HCT116 (cell line): ENCODE results near the gene SSC4D. TPM values are rescaled to one million over a fixed set of nuclear protein-coding genes. Genes with fewer than 3 reads are reported as not detected.

Experiments used
- ATAC-seq: fragments of 200-7000 bp; cut with Tn5 transposase; 2 replicates; pipeline ENCODE4 v1.9.1; 2020; ENCODE audit warnings: mild to moderate bottlenecking, moderate library complexity
- BruUV-seq: library from RNA; stranded (reverse); fragments of 400-500 nt; replicated peaks from 2 replicates; lab custom pipeline; 2021; lab: Mats Ljungman, UMichigan
- CTCF ChIA-PET: fragments of 300-600 bp; sonication (Branson Sonifier 250); formaldehyde crosslinking; loops from one replicate; lab custom pipeline; 2021; ENCODE audit warnings: antibody characterized with exemption; lab: Charles Lee
- POLR2A ChIA-PET: fragments of 300-600, 350-600 bp; sonication (Branson Sonifier 250); formaldehyde crosslinking; loops from one replicate; lab custom pipeline; 2021; ENCODE audit warnings: antibody characterized with exemption; lab: Charles Lee
- RAD21 ChIA-PET, 2 experiments: fragments of 300-600 bp; sonication (Branson Sonifier 250); formaldehyde crosslinking; loops; one replicate each; lab custom pipeline; 2023; ENCODE audit warnings: low total read pairs in 2 of 2; ENCODE audit not compliant: uncharacterized antibody in 2 of 2, unreplicated experiment in 2 of 2, low non-redundant PET in 1 of 2; lab: Charles Lee
- DNase-seq: peaks from one replicate; pipeline ENCODE4 v3.0.0-alpha.2; 2010; ENCODE audit warnings: low read depth, low spot score
- H2AFZ ChIP-seq: fragments of 200-600 bp; shearing (Covaris generic), sonication (generic); 2 replicates; pipeline ENCODE4 v1.6.1; 2017; ENCODE audit warnings: low read depth, mixed run types, mixed read lengths, antibody characterized with exemption, low read length; ENCODE audit not compliant: poor library complexity, severe bottlenecking
- H3K27ac ChIP-seq: 2 replicates; pipeline ENCODE4 v1.5.1; 2012; ENCODE audit warnings: low read depth, low read length
- H3K27me3 ChIP-seq: fragments of 200-600 bp; sonication (generic); 2 replicates; pipeline ENCODE4 v1.6.1; 2016; ENCODE audit warnings: mixed run types, low read length, mixed read lengths; ENCODE audit not compliant: insufficient read depth
- H3K36me3 ChIP-seq, 2 experiments: fragments of 200-500 bp in 1 of 2; fragments of 200-600 bp in 1 of 2; sonication (Bioruptor generic) in 1 of 2; sonication (generic) in 1 of 2; 2 replicates each; pipeline versions ENCODE4 v1.5.1 to v1.6.1; 2014 to 2016; ENCODE audit warnings: low read length in 2 of 2, inconsistent platforms in 1 of 2, mixed read lengths in 1 of 2, mixed run types in 1 of 2; ENCODE audit not compliant: insufficient read depth in 2 of 2, control insufficient read depth in 1 of 2
- H3K4me1 ChIP-seq, 2 experiments: fragments of 200-600 bp in 1 of 2; sonication (generic) in 1 of 2; 2 replicates each; pipeline versions ENCODE4 v1.5.1 to v1.6.1; 2012 to 2017; ENCODE audit warnings: low read length in 2 of 2, inconsistent platforms in 1 of 2, mild to moderate bottlenecking in 1 of 2, mixed read lengths in 1 of 2, mixed run types in 1 of 2, moderate library complexity in 1 of 2; ENCODE audit not compliant: insufficient read depth in 2 of 2, control insufficient read depth in 1 of 2
- H3K4me2 ChIP-seq: fragments of 200-600 bp; sonication (generic); 2 replicates; pipeline ENCODE4 v1.6.1; 2017; ENCODE audit warnings: mixed run types, low read length, mixed read lengths
- H3K4me3 ChIP-seq, 2 experiments: fragments of 200-600 bp in 1 of 2; sonication (generic) in 1 of 2; replicated peaks in 1 of 2; 2 replicates each; pipeline ENCODE4 v1.5.1; 2011 to 2016; ENCODE audit warnings: low read length in 2 of 2, control low read depth in 1 of 2, low read depth in 1 of 2, mild to moderate bottlenecking in 1 of 2, mixed read lengths in 1 of 2, mixed run types in 1 of 2
- H3K79me2 ChIP-seq: fragments of 200-600 bp; sonication (generic); 2 replicates; pipeline ENCODE4 v1.6.1; 2017; ENCODE audit warnings: mild to moderate bottlenecking, mixed run types, low read length, moderate library complexity, mixed read lengths; ENCODE audit not compliant: insufficient read depth
- H3K9ac ChIP-seq: fragments of 200-600 bp; sonication (generic); 2 replicates; pipeline ENCODE4 v1.6.1; 2016; ENCODE audit warnings: low read length, mixed read lengths
- H3K9me2 ChIP-seq: fragments of 200-600 bp; sonication (generic), shearing (Covaris generic); 2 replicates; pipeline ENCODE4 v1.6.1; 2017; ENCODE audit warnings: mixed run types, mild to moderate bottlenecking, moderate library complexity; ENCODE audit not compliant: insufficient read depth
- H3K9me3 ChIP-seq, 2 experiments: fragments of 200-500 bp in 1 of 2; fragments of 200-600 bp in 1 of 2; sonication (Bioruptor generic) in 1 of 2; sonication (generic) in 1 of 2; 2 replicates each; pipeline ENCODE4 v1.6.1; 2014 to 2017; ENCODE audit warnings: low read length in 2 of 2, mixed read lengths in 2 of 2, inconsistent platforms in 1 of 2, low read depth in 1 of 2, mild to moderate bottlenecking in 1 of 2, mixed run types in 1 of 2, moderate library complexity in 1 of 2; ENCODE audit not compliant: control insufficient read depth in 1 of 2, insufficient read depth in 1 of 2
- H4K20me1 ChIP-seq: fragments of 200-600 bp; sonication (generic), shearing (Covaris generic); 2 replicates; pipeline ENCODE4 v1.6.1; 2017; ENCODE audit warnings: mixed run types, mild to moderate bottlenecking, moderate library complexity; ENCODE audit not compliant: insufficient read depth
- CBX3 ChIP-seq: IDR thresholded peaks from 2 replicates; pipeline ENCODE4 v1.6.1; 2012; ENCODE audit warnings: low read depth
- CEBPB ChIP-seq: IDR thresholded peaks from 2 replicates; pipeline ENCODE4 v1.6.1; 2012; ENCODE audit warnings: low read depth
- EGR1 ChIP-seq: IDR thresholded peaks from 2 replicates; pipeline ENCODE4 v1.6.1; 2012; ENCODE audit warnings: low read depth
- ELF1 ChIP-seq: IDR thresholded peaks from 2 replicates; pipeline ENCODE4 v1.6.1; 2012; ENCODE audit warnings: low read depth, borderline replicate concordance
- EZH2 ChIP-seq: fragments of 200-600 bp; sonication (generic); IDR thresholded peaks from 2 replicates; pipeline ENCODE4 v1.6.1; 2017; ENCODE audit warnings: antibody characterized with exemption, mixed run types
- EZH2phosphoT487 ChIP-seq: fragments of 200-600 bp; IDR thresholded peaks from 2 replicates; pipeline ENCODE4 v1.6.1; 2018; ENCODE audit warnings: antibody characterized with exemption, borderline replicate concordance
- FOSL1 ChIP-seq: IDR thresholded peaks from 2 replicates; pipeline ENCODE4 v1.6.1; 2012; ENCODE audit warnings: low read depth
- POLR2A ChIP-seq: IDR thresholded peaks from 2 replicates; pipeline ENCODE4 v1.7.0; 2011; ENCODE audit warnings: borderline replicate concordance; ENCODE audit not compliant: insufficient read depth, insufficient read length; ENCODE audit errors: extremely low read depth
- POLR2AphosphoS5 ChIP-seq: IDR thresholded peaks from 2 replicates; pipeline ENCODE4 v1.6.1; 2011; ENCODE audit warnings: mild to moderate bottlenecking, low read depth, low read length, moderate library complexity
- SP1 ChIP-seq: IDR thresholded peaks from 2 replicates; pipeline ENCODE4 v1.6.1; 2012; ENCODE audit warnings: low read depth
- TCF7L2 ChIP-seq: IDR thresholded peaks from 2 replicates; pipeline ENCODE4 v1.7.0; 2011; ENCODE audit warnings: borderline replicate concordance, inconsistent platforms; ENCODE audit not compliant: insufficient read depth, insufficient read length; ENCODE audit errors: extremely low read depth
- YY1 ChIP-seq: IDR thresholded peaks from 2 replicates; pipeline ENCODE4 v1.6.1; 2011; ENCODE audit warnings: low read length, low read depth, moderate library complexity, mild to moderate bottlenecking; ENCODE audit not compliant: insufficient replicate concordance; ENCODE audit errors: extremely low read depth
- ZBTB33 ChIP-seq: IDR thresholded peaks from 2 replicates; pipeline ENCODE4 v1.6.1; 2011; ENCODE audit warnings: mild to moderate bottlenecking, low read length, moderate library complexity; ENCODE audit not compliant: insufficient replicate concordance; ENCODE audit errors: extremely low read depth
- ZFX ChIP-seq: fragments of 450-650 bp; IDR thresholded peaks from 2 replicates; pipeline ENCODE4 v1.6.1; 2017
- ZNF274 ChIP-seq: fragments of 200-500 bp; sonication (Bioruptor generic); IDR thresholded peaks from 2 replicates; pipeline ENCODE4 v1.6.1; 2014; ENCODE audit warnings: mild to moderate bottlenecking, low read depth, low read length, inconsistent platforms
- intact Hi-C: fragments of 100-400 bp; cut with micrococcal nuclease; formaldehyde crosslinking; loops from 2 replicates; pipeline ENCODE4 v1.10.0; 2022
- total RNA-seq: library from RNA; stranded (reverse); gene quantifications from one replicate; pipeline ENCODE4 v1.2.1, GENCODE V29; 2021; ENCODE audit not compliant: unreplicated experiment
- TF ChIP-seq, protein P1 (sequence below): IDR thresholded peaks from 2 replicates; pipeline ENCODE4 v1.6.1; 2012; ENCODE audit warnings: low read depth
- TF ChIP-seq, protein P2 (sequence below): IDR thresholded peaks from 2 replicates; pipeline ENCODE4 v1.6.1; 2012
- TF ChIP-seq, protein P3 (sequence below), 3 experiments: fragments of 200-600 bp in 1 of 3; sonication (generic) in 1 of 3; IDR thresholded peaks in 2 of 3; conservative IDR thresholded peaks in 1 of 3; 2 replicates each; pipeline ENCODE4 v1.5.1; 2012 to 2017; ENCODE audit warnings: low read depth in 2 of 3, low read length in 2 of 3, antibody characterized with exemption in 1 of 3, borderline replicate concordance in 1 of 3, control low read depth in 1 of 3, mild to moderate bottlenecking in 1 of 3, mixed read lengths in 1 of 3, mixed run types in 1 of 3, moderate library complexity in 1 of 3; ENCODE audit not compliant: insufficient read depth in 1 of 3

The SSC4D gene
- total RNA-seq, 1 experiment from 2014 or later, result 1.1 TPM

DNA sequence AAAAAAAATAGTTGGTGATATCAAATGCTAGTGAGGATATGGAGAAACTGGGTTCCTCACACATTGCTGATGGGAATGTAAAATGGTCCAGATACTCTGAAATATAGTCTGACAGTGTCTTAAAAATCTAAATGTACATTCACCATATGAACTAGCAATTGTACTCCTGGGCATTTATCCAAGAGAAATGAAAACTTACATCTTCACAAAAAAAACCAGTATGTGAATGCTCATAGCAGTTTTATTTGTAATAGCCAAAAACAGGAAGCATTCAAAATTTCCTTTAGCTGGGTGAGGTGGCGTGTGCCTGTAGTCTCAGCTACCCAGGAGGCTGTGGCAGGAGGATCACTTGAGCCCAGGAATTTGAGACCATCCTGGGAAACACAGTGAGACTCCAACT is 2.1 kb upstream of the SSC4D start:
- Histone ChIP-seq H3K4me3 (no peak overlapping the region), H3K9me2 (no peaks in the 10 kb centered on the region), H3K9ac (no peak overlapping the region), H3K4me1 (peaks cover 10 to 15% of the 10 kb centered on the region in 2 experiments), H3K9me3 (no peaks in the 10 kb centered on the region), H3K4me2 (no peak overlapping the region), H3K27ac (no peak overlapping the region), H2AFZ (no peak overlapping the region), H3K79me2 (no peaks in the 10 kb centered on the region), H3K36me3 (no peaks in the 10 kb centered on the region), H3K27me3 (no peaks in the 10 kb centered on the region), H4K20me1 (no peaks in the 10 kb centered on the region)
- BruUV-seq, result no TSS peak
- ChIA-PET CTCF (no interaction called here), RAD21 (no interaction called here), POLR2A (no interaction called here)
- intact Hi-C loops, result no loop called here
- ATAC-seq, result no peak
- DNase-seq, result no peak
- TF ChIP-seq EZH2phosphoT487 (no peak), ZBTB33 (no peak), CBX3 (no peak), CEBPB (no peak), ZNF274 (no peak), EGR1 (no peak), ELF1 (no peak), ZFX (no peak), TCF7L2 (no peak), POLR2A (no peak), YY1 (no peak), FOSL1 (no peak), POLR2AphosphoS5 (no peak), EZH2 (no peak), SP1 (no peak)
- TF ChIP-seq, protein P1, sequence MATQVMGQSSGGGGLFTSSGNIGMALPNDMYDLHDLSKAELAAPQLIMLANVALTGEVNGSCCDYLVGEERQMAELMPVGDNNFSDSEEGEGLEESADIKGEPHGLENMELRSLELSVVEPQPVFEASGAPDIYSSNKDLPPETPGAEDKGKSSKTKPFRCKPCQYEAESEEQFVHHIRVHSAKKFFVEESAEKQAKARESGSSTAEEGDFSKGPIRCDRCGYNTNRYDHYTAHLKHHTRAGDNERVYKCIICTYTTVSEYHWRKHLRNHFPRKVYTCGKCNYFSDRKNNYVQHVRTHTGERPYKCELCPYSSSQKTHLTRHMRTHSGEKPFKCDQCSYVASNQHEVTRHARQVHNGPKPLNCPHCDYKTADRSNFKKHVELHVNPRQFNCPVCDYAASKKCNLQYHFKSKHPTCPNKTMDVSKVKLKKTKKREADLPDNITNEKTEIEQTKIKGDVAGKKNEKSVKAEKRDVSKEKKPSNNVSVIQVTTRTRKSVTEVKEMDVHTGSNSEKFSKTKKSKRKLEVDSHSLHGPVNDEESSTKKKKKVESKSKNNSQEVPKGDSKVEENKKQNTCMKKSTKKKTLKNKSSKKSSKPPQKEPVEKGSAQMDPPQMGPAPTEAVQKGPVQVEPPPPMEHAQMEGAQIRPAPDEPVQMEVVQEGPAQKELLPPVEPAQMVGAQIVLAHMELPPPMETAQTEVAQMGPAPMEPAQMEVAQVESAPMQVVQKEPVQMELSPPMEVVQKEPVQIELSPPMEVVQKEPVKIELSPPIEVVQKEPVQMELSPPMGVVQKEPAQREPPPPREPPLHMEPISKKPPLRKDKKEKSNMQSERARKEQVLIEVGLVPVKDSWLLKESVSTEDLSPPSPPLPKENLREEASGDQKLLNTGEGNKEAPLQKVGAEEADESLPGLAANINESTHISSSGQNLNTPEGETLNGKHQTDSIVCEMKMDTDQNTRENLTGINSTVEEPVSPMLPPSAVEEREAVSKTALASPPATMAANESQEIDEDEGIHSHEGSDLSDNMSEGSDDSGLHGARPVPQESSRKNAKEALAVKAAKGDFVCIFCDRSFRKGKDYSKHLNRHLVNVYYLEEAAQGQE, result no peak
- TF ChIP-seq, protein P2, sequence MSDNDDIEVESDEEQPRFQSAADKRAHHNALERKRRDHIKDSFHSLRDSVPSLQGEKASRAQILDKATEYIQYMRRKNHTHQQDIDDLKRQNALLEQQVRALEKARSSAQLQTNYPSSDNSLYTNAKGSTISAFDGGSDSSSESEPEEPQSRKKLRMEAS, result no peak
- TF ChIP-seq, protein P3, sequence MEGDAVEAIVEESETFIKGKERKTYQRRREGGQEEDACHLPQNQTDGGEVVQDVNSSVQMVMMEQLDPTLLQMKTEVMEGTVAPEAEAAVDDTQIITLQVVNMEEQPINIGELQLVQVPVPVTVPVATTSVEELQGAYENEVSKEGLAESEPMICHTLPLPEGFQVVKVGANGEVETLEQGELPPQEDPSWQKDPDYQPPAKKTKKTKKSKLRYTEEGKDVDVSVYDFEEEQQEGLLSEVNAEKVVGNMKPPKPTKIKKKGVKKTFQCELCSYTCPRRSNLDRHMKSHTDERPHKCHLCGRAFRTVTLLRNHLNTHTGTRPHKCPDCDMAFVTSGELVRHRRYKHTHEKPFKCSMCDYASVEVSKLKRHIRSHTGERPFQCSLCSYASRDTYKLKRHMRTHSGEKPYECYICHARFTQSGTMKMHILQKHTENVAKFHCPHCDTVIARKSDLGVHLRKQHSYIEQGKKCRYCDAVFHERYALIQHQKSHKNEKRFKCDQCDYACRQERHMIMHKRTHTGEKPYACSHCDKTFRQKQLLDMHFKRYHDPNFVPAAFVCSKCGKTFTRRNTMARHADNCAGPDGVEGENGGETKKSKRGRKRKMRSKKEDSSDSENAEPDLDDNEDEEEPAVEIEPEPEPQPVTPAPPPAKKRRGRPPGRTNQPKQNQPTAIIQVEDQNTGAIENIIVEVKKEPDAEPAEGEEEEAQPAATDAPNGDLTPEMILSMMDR (IDR thresholded peaks at IDR 0.05 in 2 of 3, conservative IDR thresholded peaks at IDR 0.05 in 1 of 3; ENCODE audit: borderline replicate concordance in 1 of 3, insufficient read depth in 1 of 3, low read depth in 2 of 3, low read length in 2 of 3), result no peak
